ENCODE measurements around the gene PCDH17. TPM values are rescaled to one million over a fixed set of nuclear protein-coding genes. Genes with fewer than 3 reads are reported as not detected.

The PCDH17 gene
- total and polyA plus RNA-seq, 2 experiments from 2014 or later, result not detected

GRCh38 chr13:57739089-57739488, 107.5 kb downstream of the PCDH17 start:
- H3K27ac ChIP-seq, result no peak overlapping the region
- H2AFZ ChIP-seq, result no peak overlapping the region
- TF ChIP-seq EZH2 (IDR thresholded peaks at IDR 0.05; ENCODE audit: insufficient read depth, poor library complexity, severe bottlenecking), result no peak
- TF ChIP-seq EZH2phosphoT487 (IDR thresholded peaks at IDR 0.05; ENCODE audit: insufficient read depth, low read depth), result no peak
- no peaks in the 10 kb centered on the region for H3K27me3 ChIP-seq (replicated peaks; ENCODE audit: insufficient read depth)
- H3K9ac ChIP-seq, result no peak overlapping the region
- in situ Hi-C loops (cut with MboI), result no loop called here
- no peaks in the 10 kb centered on the region for H4K20me1 ChIP-seq (ENCODE audit: insufficient read depth)
- no peaks in the 10 kb centered on the region for H3K4me1 ChIP-seq (ENCODE audit: insufficient read depth)
- H3F3A ChIP-seq (ENCODE audit: insufficient read depth), result no peaks in the 10 kb centered on the region
- no peaks in the 10 kb centered on the region for H3K79me2 ChIP-seq (ENCODE audit: insufficient read depth)
- no peaks in the 10 kb centered on the region for H3K9me3 ChIP-seq (ENCODE audit: low read depth)
- no peaks in the 10 kb centered on the region for H3K36me3 ChIP-seq (ENCODE audit: low read depth)
- 24 to 27% methylated on average over 2 of the region's 2 CpGs for WGBS, 2 experiments (ENCODE audit: low coverage in 1 of 2, low lambda C conversion rate in 2 of 2, missing lambda C conversion rate in 2 of 2)
- H3K4me2 ChIP-seq (ENCODE audit: unreplicated experiment), result no peak overlapping the region
- DNase-seq, result no peak
- no peak overlapping the region for H3K4me3 ChIP-seq
- no peaks in the 10 kb centered on the region for H3K9me2 ChIP-seq (ENCODE audit: insufficient read depth)

GRCh38 chr13:57739543-57740190, 108.1 kb downstream of the PCDH17 start:
- Histone ChIP-seq H3K27me3 (replicated peaks; ENCODE audit: insufficient read depth) (no peaks in the 10 kb centered on the region), H2AFZ (no peak overlapping the region), H3K9me2 (ENCODE audit: insufficient read depth) (no peaks in the 10 kb centered on the region), H3K9ac (no peak overlapping the region), H3K4me3 (no peak overlapping the region), H3K27ac (no peak overlapping the region), H4K20me1 (ENCODE audit: insufficient read depth) (no peaks in the 10 kb centered on the region), H3K36me3 (ENCODE audit: low read depth) (no peaks in the 10 kb centered on the region), H3K4me1 (ENCODE audit: insufficient read depth) (no peaks in the 10 kb centered on the region), H3K9me3 (ENCODE audit: low read depth) (no peaks in the 10 kb centered on the region), H3K4me2 (ENCODE audit: unreplicated experiment) (no peak overlapping the region), H3K79me2 (ENCODE audit: insufficient read depth) (no peaks in the 10 kb centered on the region), H3F3A (ENCODE audit: insufficient read depth) (no peaks in the 10 kb centered on the region)
- no peak for DNase-seq
- no peak for TF ChIP-seq EZH2phosphoT487 (IDR thresholded peaks at IDR 0.05; ENCODE audit: insufficient read depth, low read depth)
- no peak for TF ChIP-seq EZH2 (IDR thresholded peaks at IDR 0.05; ENCODE audit: insufficient read depth, poor library complexity, severe bottlenecking)
- in situ Hi-C loops (cut with MboI), result no loop called here
- WGBS, 2 experiments (ENCODE audit: low coverage in 1 of 2, low lambda C conversion rate in 2 of 2, missing lambda C conversion rate in 2 of 2), result 19 to 27% methylated on average over 4 of the region's 4 CpGs

- no peak for DNase-seq
- H3K79me2 ChIP-seq (ENCODE audit: insufficient read depth), result no peaks in the 10 kb centered on the region
- H2AFZ ChIP-seq, result no peak overlapping the region
- no peaks in the 10 kb centered on the region for H3K36me3 ChIP-seq (ENCODE audit: low read depth)
- H3K9me2 ChIP-seq (ENCODE audit: insufficient read depth), result no peaks in the 10 kb centered on the region
- H3K9me3 ChIP-seq (ENCODE audit: low read depth), result peaks cover 2% of the 10 kb centered on the region
- H4K20me1 ChIP-seq (ENCODE audit: insufficient read depth), result no peaks in the 10 kb centered on the region
- H3K9ac ChIP-seq, result no peak overlapping the region
- no peak overlapping the region for H3K4me3 ChIP-seq
- no peak overlapping the region for H3K27ac ChIP-seq
- H3K27me3 ChIP-seq (replicated peaks; ENCODE audit: insufficient read depth), result no peaks in the 10 kb centered on the region
- H3K4me1 ChIP-seq (ENCODE audit: insufficient read depth), result no peaks in the 10 kb centered on the region
- 0% methylated on average over 2 of the region's 2 CpGs for WGBS, 2 experiments (ENCODE audit: low coverage in 1 of 2, low lambda C conversion rate in 2 of 2, missing lambda C conversion rate in 2 of 2)
- no peak overlapping the region for H3K4me2 ChIP-seq (ENCODE audit: unreplicated experiment)
- in situ Hi-C loops (cut with MboI), result no loop called here
- TF ChIP-seq EZH2 (IDR thresholded peaks at IDR 0.05; ENCODE audit: insufficient read depth, poor library complexity, severe bottlenecking) (no peak), EZH2phosphoT487 (IDR thresholded peaks at IDR 0.05; ENCODE audit: insufficient read depth, low read depth) (no peak)
- H3F3A ChIP-seq (ENCODE audit: insufficient read depth), result no peaks in the 10 kb centered on the region
These were observed 109.2 kb downstream of the PCDH17 start for GRCh38 chr13:57740719-57741118.

- Histone ChIP-seq H3K4me1 (ENCODE audit: insufficient read depth) (no peaks in the 10 kb centered on the region), H3F3A (ENCODE audit: insufficient read depth) (no peaks in the 10 kb centered on the region), H3K4me2 (ENCODE audit: unreplicated experiment) (no peak overlapping the region), H3K27me3 (replicated peaks; ENCODE audit: insufficient read depth) (no peaks in the 10 kb centered on the region), H3K9me2 (ENCODE audit: insufficient read depth) (no peaks in the 10 kb centered on the region), H3K4me3 (no peak overlapping the region), H3K9me3 (ENCODE audit: low read depth) (peaks cover 4% of the 10 kb centered on the region), H3K36me3 (ENCODE audit: low read depth) (no peaks in the 10 kb centered on the region), H3K79me2 (ENCODE audit: insufficient read depth) (no peaks in the 10 kb centered on the region), H4K20me1 (ENCODE audit: insufficient read depth) (no peaks in the 10 kb centered on the region), H3K9ac (no peak overlapping the region), H2AFZ (no peak overlapping the region), H3K27ac (no peak overlapping the region)
- 40 to 52% methylated on average over 3 of the region's 3 CpGs for WGBS, 2 experiments (ENCODE audit: low coverage in 1 of 2, low lambda C conversion rate in 2 of 2, missing lambda C conversion rate in 2 of 2)
- in situ Hi-C loops (cut with MboI), result no loop called here
- no peak for DNase-seq
- TF ChIP-seq EZH2phosphoT487 (IDR thresholded peaks at IDR 0.05; ENCODE audit: insufficient read depth, low read depth) (no peak), EZH2 (IDR thresholded peaks at IDR 0.05; ENCODE audit: insufficient read depth, poor library complexity, severe bottlenecking) (no peak)
These were observed 116.6 kb downstream of the PCDH17 start for GRCh38 chr13:57748096-57748495.

All from GM23248 (cell line).